ENCODE measurements around the gene PRKN.
"Not testable (repeated sequence)": the region's sequence is repeated elsewhere in the genome, so short reads cannot be mapped to it uniquely, and the experiment has no call there.

PRKN gene

DNA sequence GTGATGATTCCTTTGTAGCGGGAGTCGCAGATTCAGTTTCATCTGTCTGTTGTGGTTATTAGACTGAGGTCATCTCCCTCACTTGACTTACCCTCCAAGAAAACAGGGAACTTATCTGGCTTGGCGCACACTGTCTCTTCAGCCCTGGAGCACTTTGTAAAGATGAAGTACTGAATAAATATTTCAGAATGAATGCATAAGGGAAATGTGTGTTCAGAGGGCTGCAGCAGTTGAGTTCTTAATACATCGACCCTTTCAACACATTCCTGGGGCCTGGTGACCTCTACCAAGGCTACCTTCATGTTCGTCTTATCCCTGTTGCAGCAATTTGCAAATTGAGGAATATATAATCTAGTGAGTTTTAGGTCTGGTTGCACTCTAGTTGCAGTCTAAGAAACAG lies 801.2 kb downstream of the PRKN start:
- DNase-seq, result no peak

GRCh38 chr6:161924516-161925116 lies 803.0 kb downstream of the PRKN start:
- DNase-seq, result no peak

- no peak for DNase-seq
Observed at GRCh38 chr6:161922631-161923119, 804.9 kb downstream of the PRKN start.

GRCh38 chr6:161921602-161922395 lies 805.8 kb downstream of the PRKN start:
- no peak for DNase-seq

DNA sequence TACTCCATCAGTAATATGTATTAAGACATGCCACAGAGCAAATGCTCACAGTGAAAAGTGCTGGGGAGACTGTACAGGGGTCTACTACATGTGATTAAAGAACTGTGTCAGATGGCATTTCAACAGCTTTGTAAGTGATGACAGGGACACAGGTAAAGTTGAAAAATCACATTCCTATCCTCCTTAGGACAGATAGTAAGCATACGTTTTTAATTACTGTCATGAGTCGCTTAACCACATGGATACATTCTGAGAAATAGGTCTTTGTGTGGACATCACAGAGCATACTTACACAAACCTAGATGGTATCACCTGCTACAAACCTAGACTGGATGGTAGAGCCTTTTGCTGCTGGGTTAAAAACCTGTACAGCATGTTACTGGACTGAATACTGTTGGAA lies 807.9 kb downstream of the PRKN start:
- no peak for DNase-seq

DNA sequence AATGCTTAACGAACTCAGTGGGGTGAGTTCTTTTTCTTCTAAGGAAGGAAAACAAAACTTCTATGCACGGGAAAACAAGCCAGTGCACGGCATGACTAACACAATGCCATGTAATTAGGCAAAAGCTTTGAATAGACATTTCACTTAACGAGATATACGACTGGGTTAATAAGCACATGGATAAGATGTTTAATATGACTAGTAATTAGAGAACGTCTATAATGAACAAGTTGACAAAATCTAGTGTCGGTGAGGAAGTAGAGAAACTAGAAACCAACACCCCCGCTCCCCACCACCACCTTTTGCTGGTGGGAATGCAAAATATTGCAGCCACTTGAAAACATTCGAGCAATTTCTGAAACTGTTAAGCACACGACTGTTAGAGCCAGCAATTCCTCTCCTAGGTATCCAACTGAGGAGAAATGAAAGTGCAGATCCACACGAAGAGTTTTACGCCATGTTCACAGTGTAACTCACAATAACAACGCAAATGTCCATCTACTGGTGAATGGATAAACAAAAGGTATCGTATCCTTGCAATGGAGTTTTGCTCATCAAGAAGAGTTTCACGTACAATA lies 808.8 kb downstream of the PRKN start:
- DNase-seq, result no peak

GRCh38 chr6:161918109-161918531 lies 809.4 kb downstream of the PRKN start:
- DNase-seq, result no peak

- DNase-seq, result no peak
Observed at GRCh38 chr6:161917645-161918044, 809.9 kb downstream of the PRKN start.

DNA sequence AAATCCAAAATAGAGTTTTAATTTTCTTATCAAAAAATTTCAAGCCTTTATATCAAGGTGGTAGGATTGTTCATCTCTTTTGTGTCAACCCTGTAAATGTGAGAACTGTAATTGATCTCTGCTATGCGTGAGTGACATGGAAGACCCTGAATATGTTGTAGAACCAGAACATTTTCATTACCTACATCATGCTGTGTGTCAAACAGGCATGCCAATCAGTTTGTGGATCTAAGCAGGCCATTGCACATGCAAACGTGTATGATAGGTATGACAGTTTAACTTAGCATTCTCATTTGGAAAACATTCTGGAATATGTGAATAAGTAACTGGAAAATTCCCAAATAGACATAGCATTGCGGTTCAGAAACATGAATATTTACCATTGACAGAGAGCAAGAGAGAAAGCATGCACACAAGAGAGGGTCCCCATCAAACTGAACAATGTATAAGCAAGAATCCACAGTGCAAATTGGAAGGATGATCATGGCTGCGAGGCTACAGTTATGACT lies 812.1 kb downstream of the PRKN start:
- DNase-seq, result no peak

DNA sequence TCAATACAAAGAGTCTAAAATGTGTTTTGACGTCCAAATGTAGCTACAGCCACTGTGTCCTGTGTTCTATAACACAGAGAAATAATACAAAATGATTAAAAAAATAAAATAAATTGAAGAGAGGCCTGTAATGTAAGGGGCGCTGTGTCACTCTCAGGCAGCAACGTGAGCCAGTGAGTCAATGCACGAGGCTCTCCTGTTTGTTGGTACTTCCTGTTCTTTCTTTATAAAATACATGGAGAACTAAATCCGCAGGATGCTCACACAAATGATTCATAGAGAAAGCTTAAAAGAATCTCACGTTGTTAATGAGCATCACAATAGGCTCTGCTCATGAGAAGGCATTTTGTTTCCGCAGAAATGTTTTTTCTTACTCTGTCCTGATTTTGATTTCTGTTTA lies 818.7 kb downstream of the PRKN start:
- no peak for DNase-seq

DNA sequence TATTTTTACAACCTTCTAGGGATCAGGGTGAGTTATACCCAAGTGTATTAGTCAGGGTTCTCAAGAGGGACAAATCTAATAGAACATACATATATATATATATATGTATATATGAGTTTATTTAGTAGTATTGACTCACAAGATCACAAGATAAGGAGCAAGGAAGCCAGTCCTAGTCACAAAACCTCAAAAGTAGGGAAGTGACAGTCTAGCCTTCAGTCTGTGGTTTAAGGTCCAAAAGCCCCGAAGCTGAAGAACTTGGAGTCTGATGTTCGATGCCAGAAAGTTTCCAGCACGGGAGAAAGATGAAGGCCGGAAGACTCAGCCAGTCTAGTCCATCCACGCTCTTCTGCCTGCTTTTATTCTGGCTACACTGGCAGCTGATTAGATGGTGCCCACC lies 821.0 kb downstream of the PRKN start:
- DNase-seq, result no peak

DNA sequence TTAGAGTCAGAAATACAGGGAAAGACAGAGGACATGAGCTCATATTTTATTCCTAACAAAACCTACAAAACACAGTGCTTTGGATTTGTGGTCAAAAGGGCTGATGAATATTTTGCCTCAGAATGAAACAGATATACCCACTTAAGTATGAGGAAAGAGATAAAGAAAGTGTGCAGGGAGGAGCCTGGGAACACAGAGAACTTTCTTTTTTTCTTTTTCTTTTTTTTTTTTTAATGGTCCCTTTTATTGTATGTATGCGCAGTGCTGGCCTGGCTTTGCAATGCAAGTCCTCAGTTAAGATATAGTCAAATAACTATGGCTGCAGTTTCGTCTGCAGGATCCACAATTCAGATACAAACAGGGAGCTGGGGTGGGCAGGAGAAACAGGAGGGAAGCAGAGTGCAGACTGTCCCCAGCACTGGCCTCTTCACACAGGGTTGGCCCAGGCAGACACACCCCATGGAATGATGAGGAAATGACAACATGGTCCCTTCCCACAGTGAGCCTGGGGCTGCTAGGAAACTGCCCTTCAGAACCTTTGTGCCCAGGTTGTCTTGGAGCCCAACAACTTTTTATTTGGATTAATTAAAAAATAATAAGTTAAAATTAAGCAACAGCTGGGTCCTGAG lies 823.9 kb downstream of the PRKN start:
- no peak for DNase-seq

DNA sequence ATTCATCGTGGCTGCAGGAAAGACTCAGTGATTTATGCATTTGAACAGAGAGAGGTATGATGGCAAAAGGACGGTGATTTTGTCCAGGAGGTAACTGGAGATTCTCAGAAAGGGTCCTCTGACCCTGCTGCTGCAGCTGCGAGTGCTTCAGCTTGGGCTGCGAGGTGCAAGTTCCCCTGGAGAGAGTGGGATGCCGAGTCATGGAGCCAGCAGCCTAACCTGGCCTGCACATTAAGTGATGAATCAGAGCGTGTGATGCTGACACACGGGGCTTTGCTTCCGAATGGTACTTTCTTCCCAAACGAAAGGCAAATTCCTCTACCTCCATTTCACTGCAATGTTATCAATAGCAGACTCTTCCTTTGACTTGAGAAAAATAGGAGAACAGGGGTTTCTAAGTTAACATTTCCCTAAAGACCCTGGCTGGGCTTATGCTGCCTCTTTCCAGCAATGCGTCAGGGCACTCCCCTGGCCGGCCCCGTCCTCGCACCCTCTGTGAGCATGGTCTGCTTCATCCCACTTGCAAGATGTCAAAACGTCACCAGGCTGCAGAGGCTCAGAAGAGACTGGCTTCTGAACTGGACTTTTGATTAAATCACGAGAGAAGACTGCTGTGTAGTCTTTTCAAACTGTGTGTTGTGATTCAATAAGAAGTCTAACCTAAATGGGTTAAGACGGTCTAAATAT lies 825.7 kb downstream of the PRKN start:
- DNase-seq, result no peak

GRCh38 chr6:161894436-161894835 lies 833.1 kb downstream of the PRKN start:
- no peak for DNase-seq

DNA sequence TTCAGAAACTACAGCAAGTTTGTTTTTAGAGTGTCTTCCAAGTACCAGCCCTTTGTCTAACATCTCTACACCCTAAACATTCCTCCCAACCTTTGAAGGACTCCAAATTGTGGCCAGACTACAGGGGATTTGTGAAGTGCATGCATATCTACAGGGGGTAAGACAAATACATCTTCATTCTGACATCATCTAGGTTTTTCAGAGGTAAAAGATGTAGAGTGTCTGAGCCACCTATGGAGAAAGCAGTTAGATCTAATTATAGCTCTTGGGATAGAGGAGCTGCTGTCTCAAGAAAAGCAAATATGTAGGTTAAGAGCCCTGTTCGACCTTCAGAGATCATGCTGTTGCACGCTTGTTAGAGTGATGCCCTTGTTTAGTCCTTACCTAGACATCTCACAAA lies 836.0 kb downstream of the PRKN start:
- DNase-seq, result no peak

DNA sequence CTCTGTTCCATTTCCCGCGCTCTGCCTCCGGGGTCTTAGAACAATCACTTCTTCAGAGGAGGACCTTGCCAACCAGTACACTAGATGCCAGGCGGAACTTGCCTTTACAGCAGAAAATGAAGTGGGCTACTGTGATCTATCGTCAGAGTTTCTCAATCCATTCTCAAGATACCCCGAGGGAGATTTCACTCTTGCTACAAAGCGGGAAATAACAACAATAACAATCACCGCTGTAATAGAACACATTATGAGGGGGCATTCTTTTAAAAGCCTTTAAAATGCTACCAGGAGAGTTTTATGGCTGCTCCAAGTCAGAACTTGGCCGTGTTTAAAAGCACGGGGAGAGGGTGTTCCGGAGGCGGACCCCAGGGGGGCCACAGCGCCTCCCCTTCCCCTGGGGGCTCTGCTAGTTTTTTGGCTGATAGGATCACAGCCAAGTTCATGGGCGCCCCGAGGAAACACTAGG lies 836.7 kb downstream of the PRKN start:
- no peak for DNase-seq

DNA sequence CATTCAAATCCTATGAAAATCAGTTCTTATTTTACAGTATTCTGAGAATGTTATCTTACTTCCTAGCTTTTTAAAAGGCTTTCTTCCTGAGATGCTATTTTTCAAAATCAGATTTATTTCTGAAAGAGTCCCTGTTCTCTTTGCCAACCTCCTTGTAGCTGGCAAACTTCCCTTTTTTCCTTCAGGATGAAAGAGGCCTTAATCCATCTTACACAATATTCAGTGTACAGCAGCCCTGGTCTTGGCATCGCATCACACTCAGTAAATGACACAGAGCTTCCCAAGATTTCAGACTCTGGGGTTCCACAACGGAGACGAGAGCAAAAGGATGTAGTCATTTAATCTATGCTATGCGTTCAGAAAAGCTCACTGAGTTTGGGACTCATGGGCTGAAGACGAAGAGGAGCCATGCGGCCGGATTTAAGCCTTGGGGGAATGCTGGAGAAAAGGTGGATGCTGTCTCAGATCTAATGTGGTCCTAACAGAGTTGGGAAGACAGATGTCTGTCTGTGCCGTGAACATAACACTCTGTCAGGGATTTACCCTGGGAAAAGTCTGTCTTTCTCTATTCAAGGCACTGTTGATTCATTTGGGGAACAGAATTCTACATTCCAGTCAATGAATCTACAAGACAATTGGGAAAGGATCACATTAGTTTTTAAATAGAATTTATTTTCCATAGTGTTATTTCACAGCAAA lies 837.3 kb downstream of the PRKN start:
- no peak for DNase-seq

- DNase-seq, result no peak
Observed at GRCh38 chr6:161889324-161889723, 838.2 kb downstream of the PRKN start.

DNA sequence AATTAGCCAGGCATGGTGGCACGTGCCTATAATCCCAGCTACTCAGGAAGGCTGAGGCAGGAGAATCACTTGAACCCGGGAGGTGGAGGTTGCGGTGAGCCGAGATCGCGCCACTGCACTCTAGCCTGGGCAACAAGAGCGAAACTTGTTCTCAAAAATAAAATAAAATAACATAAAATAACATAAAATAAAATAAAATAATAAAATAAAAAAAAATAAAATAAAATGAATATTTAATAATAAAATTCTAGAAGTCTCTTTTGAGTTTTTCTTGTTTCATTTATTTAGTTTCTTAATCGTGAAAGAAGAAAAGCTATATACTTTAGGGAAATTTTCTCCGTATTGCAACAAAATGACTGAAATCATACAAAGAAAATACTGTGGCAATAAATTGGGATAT lies 841.0 kb downstream of the PRKN start:
- DNase-seq, result not testable (repeated sequence)

DNA sequence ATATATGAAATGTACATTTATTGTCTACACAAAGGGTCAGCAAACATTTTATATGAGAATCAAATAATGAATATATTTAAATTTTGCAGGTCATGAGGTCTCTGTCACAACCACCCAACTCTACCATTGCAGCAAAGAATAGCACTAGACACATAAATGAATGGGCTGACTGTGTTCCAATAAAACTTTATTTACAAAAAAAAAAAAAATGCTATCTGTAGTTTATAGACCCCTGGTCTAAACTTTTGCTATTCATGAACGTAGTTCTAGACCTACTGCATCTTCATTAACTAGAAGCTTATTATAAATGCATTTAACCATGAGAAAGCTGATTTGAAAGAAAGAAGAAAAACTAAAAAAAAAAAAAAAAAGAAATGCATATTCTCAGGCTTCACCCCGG lies 842.8 kb downstream of the PRKN start:
- DNase-seq, result no peak

- DNase-seq, result no peak
Observed at GRCh38 chr6:161882196-161882765, 845.3 kb downstream of the PRKN start.

DNA sequence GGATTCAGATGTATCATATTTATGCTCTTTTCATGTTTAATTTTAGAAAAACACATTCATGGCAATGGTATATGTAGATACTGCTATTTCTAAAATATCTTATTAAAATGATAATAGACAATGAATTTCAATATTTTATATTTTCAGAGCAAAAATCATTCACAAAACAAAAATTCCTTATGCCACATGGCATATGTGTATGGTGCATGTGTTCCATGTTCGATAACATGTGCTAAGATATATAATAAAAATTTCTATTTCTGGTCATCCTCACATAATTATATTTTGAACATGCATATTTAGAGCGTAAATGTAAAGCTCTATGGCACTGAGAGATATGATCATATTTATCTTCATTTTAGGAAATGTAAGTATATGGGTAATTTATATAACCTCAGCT lies 847.5 kb downstream of the PRKN start:
- no peak for DNase-seq
